Subcutaneous adipose tissue (tissue), 4 donors: Measurements from ENCODE around the gene EGLN3. TPM values are rescaled to one million over a fixed set of nuclear protein-coding genes. Genes with fewer than 3 reads are reported as not detected.

ENCODE experiments used
- total RNA-seq, 4 donors: library from RNA; depleted of rRNA; stranded (reverse); fragments of >200 nt; gene quantifications; one replicate each; pipeline ENCODE4 v1.1.0, GENCODE V29; 2016
- TF ChIP-seq, protein P1 (sequence below): fragments of 450-650 bp; IDR thresholded peaks from one replicate; pipeline ENCODE4 v1.5.1; 2016; ENCODE audit warnings: low read depth, mild to moderate bottlenecking, control low read depth, antibody characterized with exemption, moderate library complexity

EGLN3 gene
- total RNA-seq, 4 donors from 2014 or later, result 7.0 to 14.5 (median 7.2) TPM

DNA sequence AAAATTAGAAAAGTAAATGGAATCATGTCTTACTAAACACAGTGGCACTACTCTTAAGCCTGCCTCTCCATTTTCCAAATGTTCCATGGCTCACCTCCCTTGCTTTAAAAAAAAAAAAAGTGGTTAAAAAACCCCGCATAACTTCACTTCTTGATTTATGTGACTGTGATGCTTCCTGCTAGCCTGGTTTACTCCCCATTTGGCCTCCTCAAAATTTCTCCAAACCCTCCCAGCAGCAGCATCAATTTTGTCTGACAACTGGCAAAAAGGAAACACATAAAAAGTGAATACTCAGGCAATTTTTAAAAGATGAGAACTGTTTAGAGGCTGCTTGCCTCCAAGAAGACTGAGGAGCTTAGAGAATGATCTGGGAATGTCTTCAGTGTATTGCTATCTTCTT, 17.8 kb upstream of the EGLN3 start:
- TF ChIP-seq, protein P1, sequence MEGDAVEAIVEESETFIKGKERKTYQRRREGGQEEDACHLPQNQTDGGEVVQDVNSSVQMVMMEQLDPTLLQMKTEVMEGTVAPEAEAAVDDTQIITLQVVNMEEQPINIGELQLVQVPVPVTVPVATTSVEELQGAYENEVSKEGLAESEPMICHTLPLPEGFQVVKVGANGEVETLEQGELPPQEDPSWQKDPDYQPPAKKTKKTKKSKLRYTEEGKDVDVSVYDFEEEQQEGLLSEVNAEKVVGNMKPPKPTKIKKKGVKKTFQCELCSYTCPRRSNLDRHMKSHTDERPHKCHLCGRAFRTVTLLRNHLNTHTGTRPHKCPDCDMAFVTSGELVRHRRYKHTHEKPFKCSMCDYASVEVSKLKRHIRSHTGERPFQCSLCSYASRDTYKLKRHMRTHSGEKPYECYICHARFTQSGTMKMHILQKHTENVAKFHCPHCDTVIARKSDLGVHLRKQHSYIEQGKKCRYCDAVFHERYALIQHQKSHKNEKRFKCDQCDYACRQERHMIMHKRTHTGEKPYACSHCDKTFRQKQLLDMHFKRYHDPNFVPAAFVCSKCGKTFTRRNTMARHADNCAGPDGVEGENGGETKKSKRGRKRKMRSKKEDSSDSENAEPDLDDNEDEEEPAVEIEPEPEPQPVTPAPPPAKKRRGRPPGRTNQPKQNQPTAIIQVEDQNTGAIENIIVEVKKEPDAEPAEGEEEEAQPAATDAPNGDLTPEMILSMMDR, result no peak

DNA sequence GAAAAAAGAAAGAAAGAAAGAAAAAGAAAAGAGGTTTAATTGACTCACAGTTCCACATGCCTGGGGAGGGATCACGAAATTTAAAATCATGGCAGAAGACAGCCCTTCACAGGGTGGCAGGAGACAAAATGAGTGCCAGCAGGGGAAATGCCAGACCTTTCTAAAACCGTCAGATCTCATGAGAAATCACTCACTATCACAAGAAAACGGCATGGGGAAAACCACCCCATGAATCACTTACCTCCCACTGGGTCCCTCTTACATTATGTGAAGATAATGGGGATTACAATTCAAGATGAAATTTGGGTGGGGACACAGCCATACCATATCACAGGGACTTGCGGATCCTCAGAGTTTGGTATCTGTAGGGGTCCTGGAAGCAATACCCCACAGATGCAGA, 16.3 kb upstream of the EGLN3 start:
- TF ChIP-seq, protein P1, result no peak

DNA sequence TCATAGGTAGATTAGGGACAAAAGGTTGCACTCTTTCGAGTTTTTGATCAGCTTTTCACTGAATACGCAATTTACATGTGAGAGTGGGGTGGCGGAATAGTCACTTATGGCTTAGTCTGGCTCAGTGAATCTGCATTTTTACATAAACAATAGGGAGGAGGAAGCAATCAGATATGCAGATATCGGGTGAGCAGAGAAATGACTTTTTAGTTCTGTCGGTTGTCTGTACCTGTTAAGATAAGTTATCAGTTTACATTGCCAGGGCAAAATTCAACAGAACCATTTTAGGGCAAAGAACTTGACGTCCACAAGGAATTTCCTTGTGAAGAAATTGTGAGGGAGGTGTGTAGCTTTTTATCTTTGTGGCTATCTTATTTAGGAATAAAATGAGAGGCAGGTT, 15.4 kb upstream of the EGLN3 start:
- TF ChIP-seq, protein P1, result no peak

DNA sequence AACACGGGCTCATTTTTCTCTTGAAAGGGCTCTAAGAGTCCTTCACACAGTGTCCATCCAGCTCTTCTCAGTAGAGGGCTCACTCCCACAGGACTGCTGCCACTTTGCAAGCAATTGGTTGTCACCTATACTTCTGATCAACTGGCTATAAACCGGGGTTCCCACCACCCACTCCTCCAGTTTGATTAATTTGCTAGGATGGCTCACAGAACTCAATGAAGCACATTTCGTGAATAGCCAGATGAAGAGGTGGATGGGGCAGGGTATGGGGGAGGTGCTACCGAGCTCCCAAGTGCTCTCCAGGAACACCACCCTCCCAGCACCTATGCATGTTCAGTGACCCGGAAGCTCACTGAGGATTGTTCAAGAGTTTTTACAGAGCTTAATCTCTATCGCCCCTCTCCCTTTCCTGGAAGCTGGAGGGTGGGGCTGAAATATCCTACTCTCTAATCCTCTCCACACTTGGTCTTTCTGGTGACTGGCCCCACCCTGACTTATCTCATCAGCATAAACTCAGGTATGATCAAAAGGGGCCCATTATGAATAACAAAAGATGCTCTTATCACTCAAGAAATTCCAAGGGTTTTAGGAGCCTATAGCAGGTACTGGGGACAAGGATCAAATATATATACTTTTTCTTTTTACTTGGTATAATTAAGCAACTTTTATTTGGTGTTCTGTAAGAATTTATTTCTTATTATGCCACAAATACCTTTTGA, 13.9 kb upstream of the EGLN3 start:
- TF ChIP-seq, protein P1, result no peak

DNA sequence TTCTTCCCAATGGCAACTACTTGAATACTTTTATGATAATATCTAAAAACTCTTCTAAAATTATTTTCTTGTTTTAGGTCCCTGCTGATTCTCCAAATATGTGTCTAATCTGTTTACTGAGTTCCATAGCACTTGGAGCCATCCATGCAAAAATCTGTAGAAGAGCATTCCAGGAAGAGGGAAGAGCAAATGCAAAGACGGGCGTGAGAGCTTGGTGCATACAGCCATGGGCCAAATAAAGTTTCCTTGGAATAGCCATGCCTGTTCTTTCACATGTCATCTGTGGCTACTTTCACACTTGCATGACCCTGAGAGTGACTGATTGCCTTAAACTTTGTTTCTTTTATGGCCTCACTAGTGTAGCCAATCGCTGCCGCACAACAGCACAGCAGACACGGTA, 13.0 kb upstream of the EGLN3 start:
- TF ChIP-seq, protein P1, result no peak

DNA sequence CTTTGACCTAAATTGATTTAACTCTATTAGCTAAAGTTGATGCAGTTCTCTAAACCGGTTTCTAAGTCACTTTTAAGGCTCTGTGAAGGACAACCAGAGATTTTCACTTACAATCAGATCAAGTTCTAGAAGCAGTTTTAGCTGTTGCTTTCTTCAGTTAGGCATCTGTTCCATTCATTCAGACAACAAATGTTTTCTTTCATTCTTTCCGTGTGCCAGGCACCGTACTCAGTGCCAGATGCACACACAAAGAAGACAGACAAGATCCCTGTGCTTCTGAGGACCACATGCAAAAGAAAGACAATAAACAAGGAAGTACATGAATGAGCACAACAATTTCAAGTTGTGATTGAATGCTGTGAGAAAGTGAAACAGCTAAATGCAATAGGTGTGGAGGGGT, 11.1 kb upstream of the EGLN3 start:
- TF ChIP-seq, protein P1, result no peak

DNA sequence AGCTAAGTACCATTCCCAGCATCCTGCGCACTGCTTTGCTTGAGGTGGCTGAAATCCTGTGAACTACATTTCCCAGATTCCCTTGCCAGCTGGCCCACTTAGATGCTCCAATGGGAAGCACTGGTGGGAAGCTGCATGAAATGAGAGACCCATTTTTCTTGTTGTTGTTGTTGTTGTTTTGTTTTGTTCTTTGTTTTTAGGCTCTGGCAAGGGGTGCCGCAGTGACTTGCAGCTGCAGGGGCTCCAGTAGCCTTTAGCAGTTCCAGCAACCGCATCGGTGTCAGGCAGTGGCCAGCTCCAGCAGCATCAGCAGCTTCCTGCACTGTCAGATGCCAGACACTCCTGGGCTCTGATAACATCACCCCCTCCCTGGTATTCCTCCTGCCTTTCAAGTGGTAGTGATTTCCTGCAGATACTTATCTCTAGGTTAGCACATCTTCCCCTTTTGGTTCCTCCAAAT, 8.8 kb upstream of the EGLN3 start:
- TF ChIP-seq, protein P1, result no peak
